Nephron progenitor cell (in vitro differentiated cells): ENCODE data around the gene COIL.
"Not testable (repeated sequence)": the region's sequence is repeated elsewhere in the genome, so short reads cannot be mapped to it uniquely, and the experiment has no call there.

ENCODE experiments used
- DNase-seq: peaks from one replicate; pipeline ENCODE4 v3.0.0; 2021
- H3K27ac Mint-ChIP-seq: 2 replicates; pipeline ENCODE4 v1.8.0; 2021; ENCODE audit warnings: mild to moderate bottlenecking, moderate library complexity, mixed read lengths
- H3K27me3 Mint-ChIP-seq: 2 replicates; pipeline ENCODE4 v1.8.0; 2021; ENCODE audit warnings: mild to moderate bottlenecking, low read depth, mixed read lengths; ENCODE audit not compliant: poor library complexity
- H3K36me3 Mint-ChIP-seq: 2 replicates; pipeline ENCODE4 v1.8.0; 2021; ENCODE audit warnings: low read depth, mixed read lengths
- H3K4me1 Mint-ChIP-seq: 2 replicates; pipeline ENCODE4 v1.8.0; 2021; ENCODE audit warnings: mixed read lengths
- H3K4me3 Mint-ChIP-seq: 2 replicates; pipeline ENCODE4 v1.8.0; 2021; ENCODE audit warnings: mild to moderate bottlenecking, moderate library complexity, mixed read lengths
- H3K9me3 Mint-ChIP-seq: 2 replicates; pipeline ENCODE4 v1.8.0; 2021; ENCODE audit warnings: mild to moderate bottlenecking, moderate library complexity, mixed read lengths
- CTCF ChIP-seq: fragments of 200-600 bp; sonication (generic); IDR thresholded peaks from 2 replicates; pipeline ENCODE4 v1.5.0; 2021; ENCODE audit warnings: antibody characterized with exemption

Gene COIL

GRCh38 chr17:56947741-56948140, 13.1 kb downstream of the COIL start:
- H3K36me3 Mint-ChIP-seq = peaks cover 84% of the 10 kb centered on the region
- H3K9me3 Mint-ChIP-seq = no peaks in the 10 kb centered on the region
- TF ChIP-seq CTCF = no peak

GRCh38 chr17:56945938-56946505, 14.8 kb downstream of the COIL start:
- Mint-ChIP-seq H3K4me1 (peaks cover 12% of the 10 kb centered on the region), H3K36me3 (peaks cover 90% of the 10 kb centered on the region), H3K4me3 (no peak overlapping the region), H3K9me3 (no peaks in the 10 kb centered on the region), H3K27me3 (peaks cover 4% of the 10 kb centered on the region), H3K27ac (no peak overlapping the region)
- no peak for DNase-seq
- TF ChIP-seq CTCF = no peak

More at GRCh38 chr17:56947741-56948140, 13.1 kb downstream of the COIL start:
- Mint-ChIP-seq H3K4me1 (peaks cover 12% of the 10 kb centered on the region), H3K27ac (no peak overlapping the region), H3K27me3 (peaks cover 4% of the 10 kb centered on the region), H3K4me3 (no peak overlapping the region)
- no peak for DNase-seq

- H3K4me1 Mint-ChIP-seq = no peaks in the 10 kb centered on the region
- H3K36me3 Mint-ChIP-seq = peaks cover 84% of the 10 kb centered on the region
- TF ChIP-seq CTCF = no peak
- H3K27ac Mint-ChIP-seq = no peak overlapping the region
- H3K9me3 Mint-ChIP-seq = no peaks in the 10 kb centered on the region
- peaks cover 4% of the 10 kb centered on the region for H3K27me3 Mint-ChIP-seq
- no peak overlapping the region for H3K4me3 Mint-ChIP-seq
- no peak for DNase-seq
These were observed 17.2 kb downstream of the COIL start for GRCh38 chr17:56943505-56944125.

- peaks cover 85% of the 10 kb centered on the region for H3K36me3 Mint-ChIP-seq
- H3K27ac Mint-ChIP-seq = no peak overlapping the region
- no peaks in the 10 kb centered on the region for H3K4me1 Mint-ChIP-seq
- no peaks in the 10 kb centered on the region for H3K9me3 Mint-ChIP-seq
- no peak overlapping the region for H3K4me3 Mint-ChIP-seq
- no peak for DNase-seq
- H3K27me3 Mint-ChIP-seq = peaks cover 4% of the 10 kb centered on the region
- peak; percentile 63 for TF ChIP-seq CTCF
These were observed 20.9 kb downstream of the COIL start for GRCh38 chr17:56939869-56940484.

- H3K27me3 Mint-ChIP-seq, DNase-seq, H3K4me3 Mint-ChIP-seq, H3K4me1 Mint-ChIP-seq, H3K9me3 Mint-ChIP-seq, H3K27ac Mint-ChIP-seq: not testable (repeated sequence)
- peaks cover 83% of the 10 kb centered on the region for H3K36me3 Mint-ChIP-seq
These were observed 22.6 kb downstream of the COIL start for GRCh38 chr17:56938206-56938605.

- Mint-ChIP-seq H3K4me1 (no peaks in the 10 kb centered on the region), H3K36me3 (peaks cover 83% of the 10 kb centered on the region), H3K27ac (no peak overlapping the region), H3K27me3 (no peaks in the 10 kb centered on the region), H3K4me3 (no peak overlapping the region), H3K9me3 (peaks cover 12% of the 10 kb centered on the region)
- no peak for TF ChIP-seq CTCF
- DNase-seq = no peak
These were observed 23.2 kb downstream of the COIL start for GRCh38 chr17:56937687-56938086.
